Cardiac fibroblast (primary cell): Measurements from ENCODE around the gene CDC37L1.

Source experiments
- DNase-seq, 2 donors: peaks; one replicate each; pipeline versions ENCODE4 v3.0.0 to v3.0.0-alpha.2; 2010; ENCODE audit warnings: low read depth in 2 of 2
- H3K4me3 ChIP-seq, 2 donors: replicated peaks in 1 of 2; 1 replicate in 1 of 2; 2 replicates in 1 of 2; pipeline ENCODE4 v1.5.1; 2011; ENCODE audit warnings: low read depth in 2 of 2, low read length in 2 of 2, mild to moderate bottlenecking in 2 of 2, moderate library complexity in 1 of 2
- CTCF ChIP-seq: IDR thresholded peaks from one replicate; pipeline ENCODE4 v1.5.1; 2011; ENCODE audit warnings: low read depth, mild to moderate bottlenecking, low read length, inconsistent platforms

The CDC37L1 gene

GRCh38 chr9:4706021-4706420 is 26.7 kb downstream of the CDC37L1 start:
- no peak for TF ChIP-seq CTCF
- DNase-seq, result no peak
- H3K4me3 ChIP-seq, result no peak overlapping the region

- no peak for TF ChIP-seq CTCF
- H3K4me3 ChIP-seq, result no peak overlapping the region
- no peak for DNase-seq
Observed at GRCh38 chr9:4706971-4707622, 27.7 kb downstream of the CDC37L1 start.

- DNase-seq, result no peak
Observed at GRCh38 chr9:4709380-4709779, 30.0 kb downstream of the CDC37L1 start.

GRCh38 chr9:4713849-4714248 is 34.5 kb downstream of the CDC37L1 start:
- no peak overlapping the region for H3K4me3 ChIP-seq
- DNase-seq, result no peak
- no peak for TF ChIP-seq CTCF

More at GRCh38 chr9:4709380-4709779, 30.0 kb downstream of the CDC37L1 start:
- no peak overlapping the region for H3K4me3 ChIP-seq
- TF ChIP-seq CTCF, result no peak

DNA sequence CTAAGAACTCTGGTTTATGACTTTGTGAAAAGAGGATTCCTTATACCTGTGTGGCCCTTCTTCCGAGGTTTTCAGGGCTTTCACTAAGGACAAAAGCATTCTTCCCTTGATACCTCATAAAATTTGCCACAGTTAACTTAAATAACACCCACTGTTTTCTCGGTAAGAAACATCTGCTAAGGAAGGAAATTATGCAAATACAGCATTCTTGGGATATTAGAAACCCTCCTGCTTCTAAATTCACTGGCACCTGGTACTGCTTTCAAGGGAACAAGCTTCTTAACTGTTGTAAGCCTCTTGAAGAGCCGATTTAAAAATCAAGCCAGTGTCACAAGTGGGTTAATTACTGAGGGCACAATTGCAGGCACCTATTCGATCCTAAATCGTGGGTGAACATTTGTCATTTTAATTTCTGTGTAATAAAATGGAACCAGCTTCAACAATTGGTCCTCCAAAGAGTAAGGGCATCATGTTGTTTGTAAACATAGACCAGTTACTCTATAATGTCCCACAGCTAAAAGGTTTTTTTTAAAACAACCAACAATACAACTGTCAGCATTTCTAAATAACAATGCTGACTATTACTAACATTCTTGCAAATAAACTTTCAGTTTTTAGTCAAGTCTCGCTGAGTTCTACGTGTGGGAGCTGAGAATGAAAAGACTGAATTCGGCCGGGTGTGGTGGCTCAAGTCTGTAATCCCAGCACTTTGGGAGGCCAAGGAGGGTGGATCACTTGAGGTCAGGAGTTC is 35.1 kb downstream of the CDC37L1 start:
- peak; percentile 3 to 13 for DNase-seq
- no peak for TF ChIP-seq CTCF
- no peak overlapping the region for H3K4me3 ChIP-seq

GRCh38 chr9:4716163-4716562 is 36.8 kb downstream of the CDC37L1 start:
- no peak for TF ChIP-seq CTCF
- no peak overlapping the region for H3K4me3 ChIP-seq
- no peak for DNase-seq
